HG03432 (cell line): ENCODE data around the gene CHAF1A.

Experiments used
- ATAC-seq: cut with Tn5 transposase; IDR thresholded peaks from one replicate; pipeline ENCODE4 v1.9.1; 2021; ENCODE audit warnings: mild to moderate bottlenecking, moderate library complexity; ENCODE audit not compliant: unreplicated experiment

The CHAF1A gene

DNA sequence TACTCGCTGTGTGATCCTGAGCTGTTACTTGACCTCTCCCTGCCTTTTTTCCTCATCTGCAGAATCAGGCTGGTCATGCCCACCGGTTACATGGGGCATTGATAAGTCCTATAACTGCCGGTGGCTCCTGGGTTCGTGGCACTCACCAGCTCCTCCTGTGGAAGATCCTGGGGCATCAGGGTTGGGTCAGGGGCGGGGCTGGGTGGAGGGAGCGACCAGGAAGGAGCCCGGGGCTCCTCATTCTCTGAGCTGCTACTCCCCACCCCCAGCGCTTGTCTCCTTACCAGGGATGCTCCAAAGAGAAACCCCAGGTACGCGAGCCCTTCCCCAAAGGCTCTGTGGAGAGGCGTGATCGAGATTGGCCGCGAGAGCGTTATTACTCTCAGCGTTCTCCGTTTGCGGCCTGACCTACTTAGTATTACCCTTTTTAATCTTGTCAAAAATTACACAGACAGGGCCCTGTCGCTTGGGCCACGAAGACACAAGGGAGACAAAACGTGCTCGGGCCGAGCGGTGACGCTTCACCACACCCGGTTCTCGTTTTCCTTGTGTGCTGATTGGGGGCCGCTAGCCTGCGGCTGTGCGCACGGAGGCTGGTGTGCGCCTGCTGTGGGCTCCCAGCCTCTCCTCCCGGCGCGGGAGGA lies 80.4 kb downstream of the CHAF1A start:
- ATAC-seq = no peak

DNA sequence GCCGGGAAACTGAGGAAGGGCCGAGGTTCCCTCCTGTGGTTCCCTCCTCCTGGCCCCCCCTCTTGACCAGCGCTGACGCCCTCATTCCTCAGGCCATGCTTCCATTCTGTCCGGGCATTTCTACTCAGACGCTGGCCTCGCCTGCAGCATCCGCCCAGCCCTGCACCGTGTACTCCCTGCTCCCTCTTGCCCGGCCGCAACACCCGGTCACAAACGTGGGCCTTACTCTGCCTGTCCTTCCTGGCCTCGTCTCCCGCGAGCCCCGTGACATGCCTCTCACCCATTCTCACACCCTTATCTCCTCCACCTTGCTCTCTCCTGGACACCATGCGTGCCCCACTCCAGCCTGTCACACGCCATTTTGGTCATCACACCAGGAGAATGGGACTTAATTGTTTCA lies 80.9 kb downstream of the CHAF1A start:
- ATAC-seq = no peak

DNA sequence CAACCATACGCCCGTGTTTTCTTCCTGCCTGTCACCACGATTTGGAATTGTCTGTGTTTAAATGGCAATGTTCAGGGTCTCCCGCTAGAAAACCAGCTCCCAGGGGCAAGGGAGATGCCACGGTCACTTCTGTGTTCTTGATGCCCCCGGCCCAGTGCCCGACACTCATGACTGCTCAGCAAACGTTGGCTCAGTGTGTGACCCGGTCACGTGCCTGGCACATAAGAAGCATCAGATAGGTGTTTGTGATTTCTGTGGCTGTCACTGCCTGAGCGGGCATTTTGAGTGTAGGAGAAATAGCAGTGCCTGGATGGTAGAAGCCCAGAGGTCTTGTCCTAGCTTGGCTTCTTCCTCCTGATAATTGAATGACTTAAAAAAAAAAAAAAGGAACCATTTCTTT lies 85.1 kb downstream of the CHAF1A start:
- ATAC-seq = no peak

DNA sequence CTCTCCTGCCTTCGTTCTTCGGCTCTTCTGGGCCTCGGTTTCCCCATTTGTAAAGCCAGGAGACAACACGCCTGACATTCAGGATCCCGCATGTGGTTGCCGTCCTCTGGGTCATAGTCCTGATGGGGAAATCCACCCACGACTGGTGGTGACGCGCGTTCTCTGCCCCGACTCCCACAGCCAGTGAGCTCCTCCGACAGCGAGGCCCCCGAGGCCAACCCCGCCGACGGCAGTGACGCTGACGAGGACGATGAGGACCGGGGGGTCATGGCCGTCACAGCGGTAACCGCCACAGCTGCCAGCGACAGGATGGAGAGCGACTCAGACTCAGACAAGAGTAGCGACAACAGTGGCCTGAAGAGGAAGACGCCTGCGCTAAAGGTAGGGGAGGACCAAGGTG lies 86.1 kb downstream of the CHAF1A start:
- no peak for ATAC-seq

DNA sequence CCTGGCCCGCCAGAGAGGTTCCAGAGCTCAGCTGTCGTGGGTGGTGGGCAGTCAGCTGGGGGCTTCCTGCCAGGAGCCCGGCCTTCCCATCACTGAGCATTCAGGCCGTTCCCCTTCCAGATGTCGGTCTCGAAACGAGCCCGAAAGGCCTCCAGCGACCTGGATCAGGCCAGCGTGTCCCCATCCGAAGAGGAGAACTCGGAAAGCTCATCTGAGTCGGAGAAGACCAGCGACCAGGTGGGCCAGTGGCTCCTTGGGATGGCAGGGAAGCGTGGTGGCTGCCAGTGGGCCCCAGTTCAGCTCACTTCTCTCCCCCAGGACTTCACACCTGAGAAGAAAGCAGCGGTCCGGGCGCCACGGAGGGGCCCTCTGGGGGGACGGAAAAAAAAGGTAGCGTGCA lies 89.0 kb downstream of the CHAF1A start:
- ATAC-seq = no peak

DNA sequence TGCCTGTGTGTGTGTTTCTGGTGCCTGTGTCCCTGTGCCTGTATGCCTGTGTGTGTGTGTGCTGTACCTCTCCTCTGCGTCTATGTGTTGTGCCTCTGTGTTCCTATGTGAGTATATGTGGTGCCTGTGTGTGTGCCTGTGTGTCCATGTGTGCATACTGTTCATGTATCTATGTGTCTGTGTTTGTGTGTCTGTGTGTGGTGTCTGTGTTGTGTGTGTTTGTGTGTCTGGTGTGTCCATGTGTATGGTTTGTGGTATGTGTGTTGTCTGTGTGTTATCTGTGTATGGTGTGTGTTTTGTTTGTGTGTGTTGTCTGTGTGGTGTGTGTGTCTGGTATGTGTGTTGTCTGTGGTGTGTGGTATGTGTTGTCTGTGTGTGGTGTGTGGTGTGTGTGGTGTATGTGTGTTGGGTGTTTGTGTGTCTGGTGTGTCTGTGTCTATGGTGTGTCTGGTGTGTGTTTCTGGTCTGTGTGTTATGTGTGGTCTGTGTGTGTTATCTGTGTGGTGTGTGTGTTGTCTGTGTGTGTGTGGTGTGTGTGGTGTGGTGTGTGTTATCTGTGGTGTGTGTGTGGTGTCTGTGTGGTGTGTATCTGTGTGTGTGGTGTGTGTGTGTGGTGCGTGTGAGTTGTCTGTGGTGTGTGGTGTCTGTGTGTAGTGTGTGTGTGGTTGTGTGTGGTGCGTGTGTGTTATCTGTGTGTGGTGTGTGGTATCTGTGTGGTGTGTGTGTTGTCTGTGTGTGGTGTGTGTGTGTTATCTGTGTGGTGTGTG lies 90.1 kb downstream of the CHAF1A start:
- no peak for ATAC-seq
